ENCODE results near the gene MN1. TPM values are rescaled to one million over a fixed set of nuclear protein-coding genes. Genes with fewer than 3 reads are reported as not detected.
"Not testable (repeated sequence)": the region's sequence is repeated elsewhere in the genome, so short reads cannot be mapped to it uniquely, and the experiment has no call there.

MN1 gene
- polyA plus RNA-seq, 1 donor from 2014 or later: not detected

DNA sequence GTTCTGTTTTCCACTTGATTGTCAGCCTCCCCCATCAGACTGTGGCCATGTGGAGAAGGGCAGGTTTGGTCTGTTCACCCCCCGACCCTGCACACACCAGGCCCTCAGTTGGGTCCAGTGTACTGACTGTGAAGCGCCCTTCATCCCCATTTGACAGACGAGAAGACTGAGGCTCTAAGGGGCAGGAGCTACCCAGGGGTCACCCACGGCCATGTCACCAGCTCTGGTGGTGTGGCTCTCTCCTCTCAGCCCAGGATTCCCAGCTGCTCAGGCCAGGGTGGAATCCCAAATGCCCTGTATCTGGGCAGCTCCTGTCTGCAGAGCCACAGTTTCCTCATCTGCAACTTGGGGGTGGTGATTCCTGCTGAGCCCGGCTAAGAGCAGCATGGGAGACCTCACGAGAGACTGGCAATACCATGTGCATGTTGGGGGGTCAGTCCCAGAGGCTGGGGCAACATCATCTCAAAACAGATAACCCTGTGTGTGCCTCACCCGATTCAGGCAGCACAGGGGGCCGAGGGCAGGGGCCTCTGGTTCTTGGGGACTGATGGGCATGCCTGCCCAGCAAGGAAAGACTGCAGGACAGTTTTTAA is 46.6 kb downstream of the MN1 start:
- H3K36me3 Mint-ChIP-seq: no peaks in the 10 kb centered on the region
- peaks cover 1% of the 10 kb centered on the region for H3K27me3 Mint-ChIP-seq
- H3K9me3 Mint-ChIP-seq: no peaks in the 10 kb centered on the region
- no peak overlapping the region for H3K4me3 Mint-ChIP-seq
- H3K27ac Mint-ChIP-seq: no peak overlapping the region
- H3K4me1 Mint-ChIP-seq: peaks cover 0 to 2% (median 0%) of the 10 kb centered on the region in 3 donors

DNA sequence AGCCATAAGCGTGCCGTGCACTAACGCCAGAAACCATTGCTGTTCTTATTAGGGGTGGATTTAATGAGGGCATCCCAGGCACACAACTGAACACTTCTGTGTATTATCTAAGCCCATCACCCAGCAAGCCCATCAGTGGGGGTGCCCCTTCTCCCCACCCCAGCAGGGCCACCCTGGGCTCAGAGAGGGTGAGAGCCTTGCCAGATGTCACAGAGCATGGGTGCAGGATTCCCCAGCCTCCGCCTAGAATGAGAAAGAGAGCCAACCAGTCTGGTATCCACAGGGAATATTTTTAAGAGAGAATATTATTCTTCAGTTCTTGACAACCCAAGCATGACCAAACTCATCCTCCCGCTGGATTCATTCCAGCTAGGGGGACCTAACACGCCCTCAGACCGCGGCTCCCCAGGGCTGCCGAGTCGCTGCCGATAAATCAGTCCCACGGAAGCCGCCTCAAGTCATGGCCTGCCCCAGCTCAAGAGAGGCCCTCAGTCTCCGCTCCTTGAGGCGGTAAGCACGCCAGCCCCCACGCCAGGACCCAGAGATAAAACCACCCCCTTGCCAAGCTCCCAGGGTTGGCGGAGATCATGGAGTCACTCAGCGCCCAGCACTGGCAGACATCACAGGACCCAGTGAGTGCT is 47.2 kb downstream of the MN1 start:
- no peaks in the 10 kb centered on the region for H3K9me3 Mint-ChIP-seq
- peaks cover 3% of the 10 kb centered on the region for H3K27me3 Mint-ChIP-seq
- no peak overlapping the region for H3K4me3 Mint-ChIP-seq
- H3K4me1 Mint-ChIP-seq: peaks cover 0 to 2% (median 0%) of the 10 kb centered on the region in 3 donors
- no peak overlapping the region for H3K27ac Mint-ChIP-seq
- H3K36me3 Mint-ChIP-seq: no peaks in the 10 kb centered on the region

DNA sequence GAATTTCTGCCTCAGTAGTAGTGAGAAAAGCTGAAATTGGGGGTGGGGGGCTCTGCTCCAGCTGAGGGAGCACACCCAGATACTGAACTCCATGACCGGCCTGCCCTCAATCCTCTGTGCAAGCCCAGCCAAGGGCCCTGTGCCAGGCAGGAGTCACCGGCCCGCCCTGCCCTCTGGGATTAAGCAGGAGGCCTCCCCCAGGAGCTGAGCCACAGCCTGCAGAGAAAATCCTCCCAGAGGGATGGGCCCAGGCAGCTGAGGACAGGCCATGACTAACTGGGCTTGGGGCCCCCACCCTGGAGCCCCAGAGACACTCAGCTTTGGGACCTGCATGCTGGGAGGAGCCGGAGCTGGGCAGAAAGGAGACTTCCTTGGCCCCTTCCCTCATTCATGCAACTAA is 48.8 kb downstream of the MN1 start:
- H3K27ac Mint-ChIP-seq: no peak overlapping the region
- H3K4me3 Mint-ChIP-seq: no peak overlapping the region
- H3K9me3 Mint-ChIP-seq: no peaks in the 10 kb centered on the region
- H3K27me3 Mint-ChIP-seq: peaks cover 6% of the 10 kb centered on the region
- peaks cover 0 to 2% (median 0%) of the 10 kb centered on the region in 3 donors for H3K4me1 Mint-ChIP-seq
- no peaks in the 10 kb centered on the region for H3K36me3 Mint-ChIP-seq

DNA sequence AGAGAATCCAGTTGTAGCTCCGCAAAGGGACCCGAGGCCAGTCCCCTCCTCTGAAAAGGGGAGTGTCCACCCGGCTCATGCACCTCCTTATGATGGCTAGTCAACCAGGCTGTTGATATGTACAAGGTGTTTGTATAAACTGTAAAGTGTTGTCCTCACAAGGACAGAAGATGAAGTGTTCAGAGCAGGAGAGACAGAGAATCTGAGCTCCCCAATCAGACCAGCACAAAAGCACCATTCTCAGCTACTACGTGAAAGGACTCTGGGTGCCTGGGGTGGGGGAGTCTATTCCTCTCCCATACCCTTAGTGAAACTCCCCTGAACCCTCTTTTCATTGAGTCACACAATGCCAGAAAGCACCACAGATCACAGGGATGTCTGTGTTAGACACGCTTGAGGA is 49.4 kb downstream of the MN1 start:
- peaks cover 9% of the 10 kb centered on the region for H3K27me3 Mint-ChIP-seq
- no peaks in the 10 kb centered on the region for H3K9me3 Mint-ChIP-seq
- peaks cover 0 to 2% (median 0%) of the 10 kb centered on the region in 3 donors for H3K4me1 Mint-ChIP-seq
- no peaks in the 10 kb centered on the region for H3K36me3 Mint-ChIP-seq
- H3K4me3 Mint-ChIP-seq: no peak overlapping the region
- no peak overlapping the region for H3K27ac Mint-ChIP-seq

DNA sequence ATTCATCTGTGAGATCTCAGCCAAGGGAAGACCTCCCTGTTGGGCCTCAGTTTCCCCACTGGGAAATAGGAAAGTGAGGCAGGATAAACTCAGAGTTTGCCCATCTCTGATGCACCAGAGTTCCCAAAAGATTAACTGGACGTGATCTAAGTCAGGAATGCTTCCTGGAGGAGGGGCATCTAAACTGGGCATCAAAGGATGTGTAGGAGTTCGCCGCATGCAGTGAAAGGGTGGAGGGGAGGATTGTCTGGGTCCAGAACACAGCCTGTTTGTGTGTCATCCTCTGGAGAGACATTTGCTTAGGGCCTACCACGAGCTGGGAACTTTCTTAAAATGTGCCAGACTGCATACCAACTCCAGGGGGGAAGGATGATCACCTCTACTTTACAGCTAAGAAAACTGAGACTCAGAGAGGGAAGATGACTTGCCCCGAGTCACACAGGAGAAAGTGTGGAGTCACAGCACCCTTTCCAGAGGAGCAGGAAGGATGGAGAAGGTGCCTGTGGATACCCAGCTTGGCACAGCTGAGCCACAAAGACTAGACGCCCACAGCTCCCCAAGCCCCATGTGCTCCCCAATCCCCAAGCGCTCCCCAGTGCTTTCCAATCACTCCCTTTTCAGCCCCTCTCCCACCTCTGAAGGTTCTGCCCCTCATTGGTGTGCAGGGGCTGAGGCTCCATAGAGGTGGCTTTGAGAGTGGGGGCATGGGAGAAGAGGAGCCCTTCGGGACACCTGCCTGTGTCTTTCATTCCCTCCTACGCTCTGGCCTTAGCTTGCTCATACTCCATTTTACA is 50.1 kb downstream of the MN1 start:
- Mint-ChIP-seq H3K4me1 (peaks cover 0 to 2% (median 0%) of the 10 kb centered on the region in 3 donors), H3K27me3 (peaks cover 10% of the 10 kb centered on the region), H3K36me3 (no peaks in the 10 kb centered on the region), H3K9me3 (no peaks in the 10 kb centered on the region), H3K4me3 (no peak overlapping the region), H3K27ac (no peak overlapping the region)

DNA sequence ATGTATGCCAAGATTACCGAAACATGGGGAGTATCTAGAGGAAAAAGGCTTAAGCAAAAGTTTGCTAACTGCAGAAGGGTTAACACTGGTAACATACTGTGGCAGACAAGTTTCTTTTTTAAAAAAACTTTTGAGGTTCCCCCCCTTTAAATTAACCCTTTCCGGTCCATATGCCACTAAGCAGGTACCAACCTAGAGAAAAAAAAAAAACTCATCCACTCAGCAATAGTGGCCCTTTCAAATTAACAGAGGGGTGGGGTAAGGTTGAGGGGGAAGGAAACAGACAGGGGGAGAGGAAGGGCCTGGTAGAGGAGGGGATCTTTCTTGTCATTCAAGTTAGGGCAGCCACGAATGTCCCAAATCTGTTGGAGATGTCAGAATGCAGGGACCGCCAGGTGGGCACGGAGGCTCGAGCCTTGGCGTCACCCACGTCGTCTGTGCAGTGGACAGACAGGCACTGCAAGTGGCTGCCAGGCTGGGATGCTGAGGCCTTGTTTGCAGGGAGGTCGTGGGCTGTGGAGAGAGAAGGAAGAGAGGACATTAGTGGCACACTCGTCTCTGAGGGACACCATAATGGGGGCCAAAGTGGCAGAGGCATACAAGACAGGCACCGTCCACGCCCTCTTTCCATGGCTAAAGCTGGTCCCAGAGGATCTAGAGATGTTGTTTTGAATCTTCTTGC is 50.8 kb downstream of the MN1 start:
- H3K4me3 Mint-ChIP-seq: no peak overlapping the region
- H3K27me3 Mint-ChIP-seq: peaks cover 15% of the 10 kb centered on the region
- H3K9me3 Mint-ChIP-seq: no peaks in the 10 kb centered on the region
- H3K4me1 Mint-ChIP-seq: no peaks in the 10 kb centered on the region
- peaks cover 3% of the 10 kb centered on the region for H3K36me3 Mint-ChIP-seq
- no peak overlapping the region for H3K27ac Mint-ChIP-seq

DNA sequence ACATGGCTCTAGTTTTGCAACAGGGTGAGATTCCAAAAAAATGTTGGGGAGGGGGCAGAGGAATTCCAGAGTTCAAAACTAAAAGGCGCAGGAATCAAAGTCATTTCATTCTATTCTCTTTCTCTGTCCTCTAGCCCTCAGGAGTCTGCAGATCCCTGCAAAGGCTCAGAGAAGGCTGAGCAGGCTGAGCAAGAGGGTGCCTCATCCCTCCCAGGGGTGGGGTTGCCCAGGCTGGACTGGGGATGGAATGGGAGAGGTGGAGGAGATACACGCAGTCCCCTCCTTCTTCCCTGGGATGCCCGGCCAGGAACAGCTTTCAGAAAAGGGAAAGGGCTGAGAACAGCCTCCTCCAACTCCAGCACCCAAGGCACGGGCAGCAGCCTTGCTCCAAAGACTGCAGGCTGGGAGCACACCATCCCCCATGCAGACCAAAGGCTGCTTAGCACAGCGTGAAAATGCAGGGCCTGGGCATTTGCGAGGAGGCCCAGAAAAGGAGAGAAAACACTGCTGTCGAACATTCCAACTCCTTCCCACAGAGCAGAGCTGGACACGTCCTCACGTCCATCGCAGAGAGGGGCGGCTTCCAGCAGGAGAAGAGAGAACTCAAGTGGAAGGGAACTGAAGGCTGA is 51.8 kb downstream of the MN1 start:
- Mint-ChIP-seq H3K9me3 (no peaks in the 10 kb centered on the region), H3K4me3 (no peak overlapping the region), H3K27ac (no peak overlapping the region), H3K36me3 (peaks cover 3% of the 10 kb centered on the region), H3K27me3 (peaks cover 13% of the 10 kb centered on the region), H3K4me1 (no peaks in the 10 kb centered on the region)

DNA sequence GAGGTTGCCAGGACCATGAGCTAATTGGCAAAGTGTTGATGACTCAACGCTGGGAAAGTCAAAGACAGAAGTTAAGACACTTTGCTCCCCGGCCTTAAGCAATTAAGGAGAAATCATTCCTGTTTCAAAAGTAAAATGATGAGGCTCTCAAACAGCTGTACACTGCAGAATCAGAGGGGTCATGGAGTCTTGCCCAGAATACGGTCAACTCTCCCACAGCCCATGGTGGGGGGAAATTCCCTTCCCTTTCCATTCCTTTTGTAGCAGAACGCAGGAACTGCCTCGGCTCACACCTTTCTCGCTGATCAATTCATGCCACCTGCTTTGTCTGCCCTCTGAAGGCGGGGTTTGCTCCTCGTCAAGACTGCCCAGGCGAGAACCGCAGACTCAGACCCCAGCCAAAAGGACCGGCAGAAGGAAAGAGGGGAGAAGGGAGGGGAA is 52.8 kb downstream of the MN1 start:
- H3K27me3 Mint-ChIP-seq: peaks cover 13% of the 10 kb centered on the region
- no peaks in the 10 kb centered on the region for H3K4me1 Mint-ChIP-seq
- no peak overlapping the region for H3K27ac Mint-ChIP-seq
- H3K36me3 Mint-ChIP-seq: peaks cover 3% of the 10 kb centered on the region
- no peaks in the 10 kb centered on the region for H3K9me3 Mint-ChIP-seq
- no peak overlapping the region for H3K4me3 Mint-ChIP-seq

DNA sequence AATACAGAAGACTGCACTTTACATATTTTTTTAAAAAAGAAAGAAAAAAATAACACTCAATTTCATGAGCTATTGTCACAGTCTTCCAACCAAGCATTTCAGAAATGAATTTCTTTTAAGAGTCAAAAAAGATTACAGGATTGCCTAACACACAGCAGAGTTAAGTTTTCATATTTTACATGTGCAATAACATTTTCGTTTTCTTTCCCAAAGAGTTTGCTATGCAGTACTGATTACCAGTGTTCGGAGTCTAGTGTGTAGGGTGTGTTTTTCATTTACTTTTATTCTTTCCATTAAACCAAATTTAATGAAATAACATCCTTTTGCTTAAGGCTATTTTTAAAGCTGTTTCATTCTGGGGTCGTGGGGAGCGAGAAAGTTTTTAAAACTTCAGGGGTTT is 53.2 kb downstream of the MN1 start:
- H3K27me3 Mint-ChIP-seq: peaks cover 13% of the 10 kb centered on the region
- H3K4me3 Mint-ChIP-seq: no peak overlapping the region
- H3K27ac Mint-ChIP-seq: no peak overlapping the region

DNA sequence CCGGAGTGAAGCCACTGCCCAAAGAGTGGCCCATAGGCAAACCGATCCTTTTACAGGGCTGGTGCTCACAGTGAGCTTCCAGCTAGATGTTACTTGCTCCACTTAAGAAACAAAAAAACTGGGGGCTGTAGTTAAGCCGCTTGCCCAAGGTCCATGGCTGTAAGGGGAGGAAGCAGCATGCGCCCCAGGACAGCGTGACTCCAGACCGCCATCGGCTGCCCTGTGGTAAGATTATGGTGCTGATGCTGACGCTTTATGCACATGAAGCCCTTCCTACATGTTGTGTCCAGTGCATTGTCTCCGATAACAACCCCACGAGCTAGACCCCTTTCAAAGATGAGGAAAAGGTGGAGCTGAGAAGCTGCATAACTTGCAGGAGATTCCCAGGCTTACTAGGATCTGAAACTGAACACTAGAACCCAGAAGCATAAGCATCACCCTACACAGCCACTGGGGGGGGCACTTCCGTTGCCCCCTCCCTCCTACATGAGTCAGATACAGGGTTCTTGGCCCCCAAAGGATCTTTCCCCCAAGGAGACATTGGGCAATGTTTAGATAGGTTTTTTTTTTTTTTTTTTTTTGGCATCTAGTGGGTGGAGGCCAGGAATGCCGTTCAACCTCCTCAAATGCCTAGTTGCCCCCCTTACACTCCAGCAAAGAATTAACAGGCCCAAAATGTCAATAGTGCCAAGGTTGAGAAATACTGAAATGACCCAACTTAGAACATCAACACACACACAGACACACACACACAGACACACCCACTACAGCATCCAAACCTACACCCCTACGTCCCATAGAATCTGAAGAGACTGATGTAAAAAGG is 53.9 kb downstream of the MN1 start:
- H3K9me3 Mint-ChIP-seq: no peaks in the 10 kb centered on the region
- no peak overlapping the region for H3K27ac Mint-ChIP-seq
- peak overlapping the region in 1 of 4 donors; percentile 12 for H3K4me3 Mint-ChIP-seq
- H3K36me3 Mint-ChIP-seq: peaks cover 3% of the 10 kb centered on the region
- peaks cover 13% of the 10 kb centered on the region for H3K27me3 Mint-ChIP-seq
- H3K4me1 Mint-ChIP-seq: no peaks in the 10 kb centered on the region

More for the DNA sequence above, 53.2 kb downstream of the MN1 start:
- H3K4me1 Mint-ChIP-seq: no peaks in the 10 kb centered on the region
- no peaks in the 10 kb centered on the region for H3K9me3 Mint-ChIP-seq
- peaks cover 3% of the 10 kb centered on the region for H3K36me3 Mint-ChIP-seq

DNA sequence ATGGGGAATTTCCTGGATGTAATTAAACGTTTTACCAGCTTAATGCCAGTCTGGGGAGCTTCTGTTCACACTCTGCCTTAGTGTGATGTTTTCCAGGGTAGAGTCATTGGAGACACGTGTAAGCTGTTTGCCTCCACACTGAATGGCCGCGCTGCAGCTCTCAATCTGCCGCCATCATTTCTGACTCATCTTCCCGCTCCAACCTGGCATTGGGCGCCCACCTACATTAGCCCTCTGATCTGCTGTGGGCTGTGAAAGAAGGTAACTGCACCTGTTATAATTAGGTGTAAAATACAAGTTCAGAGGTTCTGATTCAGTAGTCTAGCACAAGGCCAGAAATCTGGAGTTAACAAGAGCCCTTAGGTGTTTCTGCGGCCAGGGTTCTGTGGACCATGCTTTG is 54.6 kb downstream of the MN1 start:
- Mint-ChIP-seq H3K9me3 (no peaks in the 10 kb centered on the region), H3K4me3 (no peak overlapping the region), H3K27ac (no peak overlapping the region), H3K27me3 (peaks cover 13% of the 10 kb centered on the region), H3K36me3 (peaks cover 3% of the 10 kb centered on the region), H3K4me1 (no peaks in the 10 kb centered on the region)

DNA sequence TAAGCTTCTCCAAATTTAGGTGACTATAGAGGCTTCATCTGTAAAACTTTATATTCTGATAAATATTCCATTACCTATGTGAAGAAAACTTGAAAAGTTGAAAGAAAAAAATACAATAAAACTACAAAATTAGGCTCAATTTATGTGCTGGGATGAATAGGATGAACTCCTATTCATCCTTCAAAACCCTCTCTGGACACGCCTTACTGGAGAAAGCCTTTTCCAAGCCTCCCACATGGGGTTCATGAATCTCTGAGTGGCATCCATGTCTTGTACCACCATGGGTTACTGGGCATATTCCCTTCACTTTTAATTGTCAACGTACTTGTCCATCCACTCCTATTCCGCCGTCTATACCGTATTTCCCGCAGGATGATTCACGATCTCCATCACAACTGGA is 55.7 kb downstream of the MN1 start:
- Mint-ChIP-seq H3K9me3 (peaks cover 0 to under 1% (median 0%) of the 10 kb centered on the region in 3 donors), H3K4me3 (no peak overlapping the region), H3K27ac (no peak overlapping the region), H3K4me1 (no peaks in the 10 kb centered on the region), H3K36me3 (peaks cover 3% of the 10 kb centered on the region), H3K27me3 (peaks cover 13% of the 10 kb centered on the region)

DNA sequence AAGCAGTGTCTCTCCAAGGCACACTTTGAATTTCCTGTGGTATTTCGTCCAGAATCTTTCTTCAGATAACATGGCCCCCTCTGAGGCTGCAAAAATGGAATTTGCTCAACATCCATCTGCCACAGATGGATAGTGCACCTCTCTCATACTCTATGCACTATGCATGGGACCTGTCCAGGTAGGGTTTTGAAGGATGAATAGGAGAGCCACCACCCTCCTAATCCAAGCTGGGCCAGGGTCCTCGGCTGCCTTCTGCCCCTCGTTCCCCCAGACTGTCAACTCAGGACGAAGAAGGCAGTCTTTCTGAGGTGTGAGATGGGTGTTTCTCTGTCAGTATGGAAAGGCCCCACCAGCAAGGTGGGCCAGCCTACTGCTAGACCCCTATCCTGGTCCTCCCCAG is 56.4 kb downstream of the MN1 start:
- Mint-ChIP-seq H3K9me3 (peaks cover 0 to 7% (median 0%) of the 10 kb centered on the region in 3 donors), H3K4me3 (no peak overlapping the region), H3K4me1 (no peaks in the 10 kb centered on the region), H3K27me3 (peaks cover 13% of the 10 kb centered on the region), H3K36me3 (peaks cover 3% of the 10 kb centered on the region), H3K27ac (no peak overlapping the region)

DNA sequence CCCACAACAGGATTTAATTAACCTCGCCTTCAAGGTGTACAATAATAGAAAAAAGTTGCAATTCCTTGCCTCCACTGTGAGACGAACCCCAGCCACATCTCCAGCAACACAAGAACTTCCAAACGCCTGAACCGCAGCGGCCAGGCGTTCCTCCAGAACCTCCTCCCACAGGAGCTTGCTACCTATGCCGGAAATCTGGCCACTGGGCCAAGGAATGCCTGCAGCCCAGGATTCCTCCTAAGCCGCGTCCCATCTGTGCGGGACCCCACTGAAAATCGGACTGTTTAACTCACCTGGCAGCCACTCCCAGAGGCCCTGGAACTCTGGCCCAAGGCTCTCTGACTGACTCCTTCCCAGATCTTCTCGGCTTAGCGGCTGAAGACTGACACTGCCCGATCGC is 57.5 kb downstream of the MN1 start:
- H3K9me3 Mint-ChIP-seq, H3K36me3 Mint-ChIP-seq, H3K4me1 Mint-ChIP-seq, H3K27ac Mint-ChIP-seq, H3K4me3 Mint-ChIP-seq: not testable (repeated sequence)
- peaks cover 11% of the 10 kb centered on the region for H3K27me3 Mint-ChIP-seq

Data from IgD-negative memory B cell (primary cell).